H1 (cell line): ENCODE data around the gene IRF2BP1. TPM values are rescaled to one million over a fixed set of nuclear protein-coding genes. Genes with fewer than 3 reads are reported as not detected.
A peak's percentile ranks its signal among the peaks of the same experiment; 100 is the strongest.

Experiments used
- CTCF ChIA-PET: fragments of 300-600 bp; sonication (Branson Sonifier 250); formaldehyde crosslinking; loops from one replicate; lab custom pipeline; 2021; ENCODE audit not compliant: partially characterized antibody; lab: Charles Lee
- POLR2A ChIA-PET: fragments of 300-600 bp; sonication (Branson Sonifier 250); formaldehyde crosslinking; loops from one replicate; lab custom pipeline; 2021; ENCODE audit warnings: inconsistent platforms; ENCODE audit not compliant: partially characterized antibody; lab: Charles Lee
- DNase-seq, 2 experiments: peaks; one replicate each; pipeline versions ENCODE4 v3.0.0 to v3.0.0-alpha.2; 2010 to 2022; ENCODE audit warnings: low spot score in 2 of 2, low read depth in 1 of 2, mixed read lengths in 1 of 2
- FAIRE-seq: peaks from 2 replicates; lab custom pipeline; 2011; peaks lifted over from hg19 to GRCh38; lab: Jason Lieb, UNC
- H2AFZ ChIP-seq: 2 replicates; pipeline ENCODE4 v1.8.1; 2012; ENCODE audit warnings: low read length, inconsistent platforms
- H2AK5ac ChIP-seq: 2 replicates; pipeline ENCODE4 v1.6.1; 2013; ENCODE audit warnings: low read depth, low read length
- H2BK120ac ChIP-seq: replicated peaks from 2 replicates; pipeline ENCODE3; 2013; ENCODE audit warnings: low read depth, low read length, inconsistent platforms
- H2BK12ac ChIP-seq: 2 replicates; pipeline ENCODE4 v1.6.1; 2013; ENCODE audit warnings: low read depth, low read length
- H2BK15ac ChIP-seq: 2 replicates; pipeline ENCODE4 v1.6.1; 2013; ENCODE audit warnings: low read length
- H2BK20ac ChIP-seq: 2 replicates; pipeline ENCODE4 v1.6.1; 2013; ENCODE audit warnings: low read length
- H2BK5ac ChIP-seq: 2 replicates; pipeline ENCODE4 v1.6.1; 2013; ENCODE audit warnings: low read depth, low read length
- H3K14ac ChIP-seq: 2 replicates; pipeline ENCODE4 v1.6.1; 2013; ENCODE audit warnings: inconsistent platforms; ENCODE audit not compliant: insufficient read length
- H3K18ac ChIP-seq: 2 replicates; pipeline ENCODE4 v1.6.1; 2013; ENCODE audit warnings: low read length; ENCODE audit errors: extremely low read depth
- H3K23ac ChIP-seq: 2 replicates; pipeline ENCODE4 v1.6.1; 2013; ENCODE audit warnings: inconsistent platforms; ENCODE audit not compliant: insufficient read length
- H3K23me2 ChIP-seq: 2 replicates; pipeline ENCODE4 v1.6.1; 2013; ENCODE audit warnings: low read depth, low read length
- H3K27ac ChIP-seq: 2 replicates; pipeline ENCODE4 v1.6.1; 2011; ENCODE audit warnings: low read depth, low read length, inconsistent platforms
- H3K27me3 ChIP-seq, 4 experiments: replicated peaks in 1 of 4; 1 replicate in 1 of 4; 2 replicates in 3 of 4; pipeline versions ENCODE4 v1.6.1 to v1.8.1; 2011 to 2013; ENCODE audit warnings: low read length in 3 of 4, mild to moderate bottlenecking in 3 of 4, inconsistent platforms in 2 of 4, mixed read lengths in 2 of 4, moderate library complexity in 1 of 4; ENCODE audit not compliant: control insufficient read depth in 3 of 4, insufficient read depth in 3 of 4; ENCODE audit errors: extremely low read depth in 1 of 4
- H3K36me3 ChIP-seq, 4 experiments: 2 replicates each; pipeline versions ENCODE4 v1.6.1 to v1.8.1; 2011 to 2013; ENCODE audit warnings: mild to moderate bottlenecking in 4 of 4, low read length in 3 of 4, moderate library complexity in 2 of 4, control low read depth in 1 of 4, inconsistent platforms in 1 of 4; ENCODE audit not compliant: insufficient read depth in 4 of 4, control insufficient read depth in 2 of 4
- H3K4ac ChIP-seq: replicated peaks from 2 replicates; pipeline ENCODE3; 2013; ENCODE audit warnings: low read length, low read depth, mixed read lengths, inconsistent platforms; ENCODE audit not compliant: insufficient read length
- H3K4me1 ChIP-seq, 4 experiments: replicated peaks in 1 of 4; 1 replicate in 1 of 4; 2 replicates in 3 of 4; pipeline versions ENCODE4 v1.6.1 to v1.8.1; 2011 to 2013; ENCODE audit warnings: low read length in 3 of 4, inconsistent platforms in 2 of 4, mixed read lengths in 1 of 4; ENCODE audit not compliant: insufficient read depth in 4 of 4, control insufficient read depth in 3 of 4
- H3K4me2 ChIP-seq, 2 experiments: 2 replicates each; pipeline versions ENCODE4 v1.6.1 to v1.8.1; 2011 to 2013; ENCODE audit warnings: low read depth in 2 of 2, low read length in 2 of 2, control low read depth in 1 of 2, inconsistent platforms in 1 of 2, mild to moderate bottlenecking in 1 of 2; ENCODE audit not compliant: insufficient read depth in 1 of 2
- H3K4me3 ChIP-seq, 4 experiments: fragments of 200-600, 300-600 bp in 1 of 4; sonication (generic), shearing (Covaris generic), sonication (Bioruptor Twin) in 1 of 4; 2 replicates each; pipeline versions ENCODE4 v1.5.1 to v1.8.1; 2011 to 2016; ENCODE audit warnings: low read length in 4 of 4, low read depth in 3 of 4, control low read depth in 2 of 4, inconsistent platforms in 2 of 4, mild to moderate bottlenecking in 2 of 4, mixed read lengths in 1 of 4, moderate library complexity in 1 of 4; ENCODE audit not compliant: insufficient read depth in 2 of 4; ENCODE audit errors: extremely low read depth in 1 of 4
- H3K56ac ChIP-seq: replicated peaks from 2 replicates; pipeline ENCODE3; 2013; ENCODE audit warnings: low read depth, mild to moderate bottlenecking, mixed read lengths, low read length, inconsistent platforms; ENCODE audit not compliant: insufficient read length
- H3K79me1 ChIP-seq: 2 replicates; pipeline ENCODE4 v1.6.1; 2013; ENCODE audit warnings: low read depth, low read length, control low read depth
- H3K79me2 ChIP-seq, 2 experiments: 2 replicates each; pipeline versions ENCODE4 v1.6.1 to v1.8.1; 2012 to 2013; ENCODE audit warnings: low read length in 2 of 2, mild to moderate bottlenecking in 2 of 2, inconsistent platforms in 1 of 2; ENCODE audit not compliant: insufficient read depth in 2 of 2, control insufficient read depth in 1 of 2
- H3K9ac ChIP-seq, 4 experiments: replicated peaks in 1 of 4; 1 replicate in 1 of 4; 2 replicates in 3 of 4; pipeline versions ENCODE4 v1.6.1 to v1.8.1; 2011 to 2013; ENCODE audit warnings: low read depth in 3 of 4, low read length in 3 of 4, control low read depth in 2 of 4, mild to moderate bottlenecking in 2 of 4, moderate library complexity in 2 of 4, inconsistent platforms in 1 of 4; ENCODE audit errors: extremely low read depth in 1 of 4
- H3K9me3 ChIP-seq, 2 experiments: 2 replicates each; pipeline versions ENCODE4 v1.6.1 to v1.8.1; 2012 to 2013; ENCODE audit warnings: mild to moderate bottlenecking in 2 of 2, moderate library complexity in 2 of 2, control low read depth in 1 of 2, inconsistent platforms in 1 of 2, low read depth in 1 of 2, low read length in 1 of 2, mixed read lengths in 1 of 2; ENCODE audit not compliant: insufficient read depth in 2 of 2
- H4K20me1 ChIP-seq, 2 experiments: replicated peaks in 1 of 2; 2 replicates each; pipeline versions ENCODE3 to v1.8.1; 2011 to 2013; ENCODE audit warnings: inconsistent platforms in 2 of 2, low read length in 2 of 2, mild to moderate bottlenecking in 1 of 2; ENCODE audit not compliant: insufficient read depth in 2 of 2, control insufficient read depth in 1 of 2
- H4K5ac ChIP-seq: 2 replicates; pipeline ENCODE4 v1.6.1; 2013; ENCODE audit warnings: low read length, low read depth, mixed read lengths, inconsistent platforms; ENCODE audit not compliant: insufficient read length
- H4K8ac ChIP-seq: 2 replicates; pipeline ENCODE4 v1.8.0; 2013; ENCODE audit warnings: mild to moderate bottlenecking, moderate library complexity, low read length, inconsistent platforms; ENCODE audit not compliant: insufficient read depth; ENCODE audit errors: extremely low read depth
- H4K91ac ChIP-seq: replicated peaks from 2 replicates; pipeline ENCODE3; 2013; ENCODE audit warnings: low read length, mixed read lengths, inconsistent platforms; ENCODE audit not compliant: insufficient read length
- BCL11A ChIP-seq, 2 experiments: IDR thresholded peaks; one replicate each; pipeline ENCODE4 v1.6.1; 2011; ENCODE audit warnings: low read depth in 2 of 2, low read length in 2 of 2, mild to moderate bottlenecking in 2 of 2
- CEBPB ChIP-seq: IDR thresholded peaks from 2 replicates; pipeline ENCODE4 v1.6.1; 2012; ENCODE audit warnings: low read depth, low read length
- EGR1 ChIP-seq: IDR thresholded peaks from 2 replicates; pipeline ENCODE4 v1.6.1; 2011; ENCODE audit warnings: low read depth, low read length, borderline replicate concordance
- GTF2F1 ChIP-seq: IDR thresholded peaks from 2 replicates; pipeline ENCODE4 v1.6.1; 2012; ENCODE audit warnings: low read depth, low read length, improper control_type of control experiment, borderline replicate concordance
- KDM5A ChIP-seq: fragments of 200-600 bp; IDR thresholded peaks from 2 replicates; pipeline ENCODE4 v1.7.1; 2012; ENCODE audit warnings: mild to moderate bottlenecking, low read length, inconsistent platforms, mixed read lengths
- POU5F1 ChIP-seq: IDR thresholded peaks from 2 replicates; pipeline ENCODE4 v1.6.1; 2011; ENCODE audit warnings: low read depth, mild to moderate bottlenecking, low read length, moderate library complexity
- SIRT6 ChIP-seq: IDR thresholded peaks from one replicate; pipeline ENCODE4 v1.7.1; 2012; ENCODE audit warnings: low read length, inconsistent platforms
- SUZ12 ChIP-seq: fragments of 200-600 bp; sonication (generic); IDR thresholded peaks from 2 replicates; pipeline ENCODE4 v1.6.1; 2012; ENCODE audit warnings: mild to moderate bottlenecking, inconsistent platforms, low read length, moderate library complexity, mixed read lengths
- TCF12 ChIP-seq: IDR thresholded peaks from 2 replicates; pipeline ENCODE4 v1.6.1; 2011; ENCODE audit warnings: low read depth, mild to moderate bottlenecking, low read length
- TEAD4 ChIP-seq: IDR thresholded peaks from 2 replicates; pipeline ENCODE4 v1.6.1; 2012; ENCODE audit warnings: low read depth, low read length, inconsistent platforms, mixed read lengths
- WGBS, 2 experiments: shearing (Covaris generic) in 1 of 2; methylation state at CpG; one replicate each; pipeline versions ENCODE4 v1.1.6 to v1.1.7; 2013 to 2015; ENCODE audit warnings: low lambda C conversion rate in 2 of 2, mixed read lengths in 2 of 2, inconsistent platforms in 1 of 2, low coverage in 1 of 2, missing lambda C conversion rate in 1 of 2; ENCODE audit not compliant: insufficient replicate concordance in 2 of 2, insufficient coverage in 1 of 2, insufficient read length in 1 of 2; ENCODE audit errors: extremely low coverage in 1 of 2, missing lambda C conversion rate in 1 of 2; 5-methylcytosine and 5-hydroxymethylcytosine counted together
- polyA plus RNA-seq, 7 experiments: library from polyadenylated mRNA; depleted of rRNA in 3 of 7; stranded (reverse) in 5 of 7; unstranded in 2 of 7; fragments of >200 nt in 5 of 7; fragments of 200-250 nt in 2 of 7; gene quantifications; 1 replicate in 5 of 7; 2 replicates in 1 of 7; 4 replicates in 1 of 7; pipeline versions ENCODE4 v1.2.1 to v1.2.3, GENCODE V29; 2011 to 2013; ENCODE audit warnings: missing spikeins in 2 of 7, mixed read lengths in 2 of 7
- total RNA-seq: library from RNA; stranded (reverse); fragmentation: NEBNext Ultra II Directional; extraction: Animal tissue kit (Norgen Biotek cat#: 25700); gene quantifications from 2 replicates; pipeline ENCODE4 v1.2.1, GENCODE V29; 2021
- TF ChIP-seq, protein P1 (sequence below): IDR thresholded peaks from 2 replicates; pipeline ENCODE4 v1.6.1; 2011; ENCODE audit warnings: low read depth, mild to moderate bottlenecking, low read length; ENCODE audit not compliant: insufficient read depth

IRF2BP1 gene
- total and polyA plus RNA-seq, 2 of the 8 experiments (the other 6 are each of a cell fraction or from before 2014, with no cell fraction given), result 12.1 to 24.4 TPM

DNA sequence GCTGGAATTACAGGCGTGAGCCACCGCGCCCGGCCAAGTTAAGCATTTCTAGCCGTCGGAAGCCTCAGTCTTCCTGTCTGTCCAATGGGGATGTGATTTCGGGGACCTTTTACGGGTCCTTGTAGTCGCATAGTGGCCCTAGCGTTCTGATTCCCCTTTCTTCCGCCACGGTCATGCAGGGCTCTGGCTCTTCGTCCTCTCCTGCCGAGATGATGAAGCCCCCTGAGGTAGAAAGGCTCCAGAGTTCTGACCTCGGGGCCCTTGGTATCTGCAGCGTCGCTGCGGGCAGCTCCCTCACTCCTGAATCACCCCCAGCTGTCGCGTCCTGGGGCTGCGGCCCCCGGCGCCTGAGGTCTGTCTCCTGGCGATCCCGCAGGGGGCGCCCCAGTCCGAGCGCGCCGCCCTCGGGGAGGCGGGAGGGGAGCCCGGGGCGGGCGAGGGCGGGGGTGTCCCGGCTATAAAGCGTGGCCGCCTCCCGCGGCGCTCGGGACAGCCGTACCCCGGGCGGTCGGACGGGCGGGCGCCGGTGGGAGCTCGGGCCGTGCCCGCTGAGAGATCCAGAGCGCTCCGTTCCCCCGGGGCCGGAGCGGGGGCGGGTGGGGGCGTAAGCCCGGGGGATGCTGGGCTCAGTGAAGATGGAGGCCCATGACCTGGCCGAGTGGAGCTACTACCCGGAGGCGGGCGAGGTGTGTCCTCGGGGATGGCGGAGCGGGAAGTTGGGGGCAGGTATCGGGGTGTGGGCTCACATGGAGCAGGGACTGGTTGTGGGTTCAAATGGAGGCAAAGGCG is 21.9 kb downstream of the IRF2BP1 start, which contains the start of gene FOXA3:
Gene FOXA3 (plus strand): TSS at position 487 of the 789 bp plus-strand sequence. CDS start 131 bp downstream, at position 618.
- Histone ChIP-seq H3K23ac (no peak within 1 kb of the TSS), H4K8ac (peak within 1 kb of the TSS; percentile 96), H3K4ac (peak within 1 kb of the TSS; percentile 73), H2AK5ac (no peak within 1 kb of the TSS), H2BK20ac (0 out of 2 replicates have a peak within 1 kb of the TSS, but pooled peaks have one; percentile 61), H3K79me1 (peaks cover 14% of the 10 kb centered on the region; the same call in 1 of the 2 replicates), H3K79me2 (peaks cover 3 to 68% of the 10 kb centered on the region in 2 experiments; a peak in 2 of 4 replicates), H4K91ac (peak within 1 kb of the TSS; percentile 94), H3K14ac (peak within 1 kb of the TSS; percentile 72), H3K27me3 (no peaks in the 10 kb centered on the region; a peak in 1 of 7 replicates), H3K36me3 (peaks cover 0 to 7% (median 5%) of the 10 kb centered on the region in 4 experiments; a peak in 3 of 8 replicates), H2BK120ac (no peak within 1 kb of the TSS), H4K20me1 (peaks cover 0 to 7% of the 10 kb centered on the region in 2 experiments), H3K27ac (peak within 1 kb of the TSS; percentile 62; the same call in 1 of the 2 replicates), H2BK5ac (peak within 1 kb of the TSS; percentile 83; the same call in 1 of the 2 replicates), H3K56ac (peak within 1 kb of the TSS; percentile 73), H3K4me1 (peaks cover 0 to 18% (median 8%) of the 10 kb centered on the region in 4 experiments; a peak in 6 of 7 replicates), H2AFZ (peak within 1 kb of the TSS; percentile 49; the same call in 1 of the 2 replicates), H2BK15ac (0 out of 2 replicates have a peak within 1 kb of the TSS, but pooled peaks have one; percentile 61), H2BK12ac (0 out of 2 replicates have a peak within 1 kb of the TSS, but pooled peaks have one; percentile 27), H3K18ac (peak within 1 kb of the TSS; percentile 87), H3K9ac (peak within 1 kb of the TSS; percentile 59 to 93 (median 88)), H3K9me3 (no peaks in the 10 kb centered on the region), H4K5ac (no peak within 1 kb of the TSS), H3K4me3 (peak within 1 kb of the TSS; percentile 81 to 91 (median 88)), H3K4me2 (peak within 1 kb of the TSS; percentile 91 to 96), H3K23me2 (peaks cover 18% of the 10 kb centered on the region)
- no peak for FAIRE-seq
- ChIA-PET CTCF (interaction anchor here (0.5 to 12.4 kb wide), 24 partner anchors 9 to 424 kb away, joined by 3 to 208 read pairs (median 3); partner anchors contain the start of genes IRF2BP1, MYPOP, NANOS2 and SIX5), POLR2A (interaction anchor here (0.6 to 13.7 kb wide), 25 partner anchors 10 to 680 kb away, joined by 3 to 277 read pairs (median 4); partner anchors contain the start of genes DMWD, IRF2BP1, MYPOP and RSPH6A)
- WGBS, 2 experiments, result 4% methylated on average over 23 of the region's 71 CpGs; no CpG with 5 or more reads in 1 of the 2 experiments
- peak; percentile 39 to 87 for DNase-seq
- TF ChIP-seq EGR1 (peak; percentile 78; the same call in 1 of the 2 replicates), POU5F1 (no peak), TCF12 (no peak), GTF2F1 (no peak), SUZ12 (no peak), KDM5A (no peak), BCL11A (IDR thresholded peaks at IDR 0.05; ENCODE audit: low read depth in 2 of 2, low read length in 2 of 2) (no peak), TEAD4 (no peak), SIRT6 (no peak), CEBPB (no peak)
- TF ChIP-seq, protein P1, sequence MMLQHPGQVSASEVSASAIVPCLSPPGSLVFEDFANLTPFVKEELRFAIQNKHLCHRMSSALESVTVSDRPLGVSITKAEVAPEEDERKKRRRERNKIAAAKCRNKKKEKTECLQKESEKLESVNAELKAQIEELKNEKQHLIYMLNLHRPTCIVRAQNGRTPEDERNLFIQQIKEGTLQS, result no peak
